Fibroblast of the conjunctiva (primary cell): ENCODE data around the gene PLPPR3.

Experiments used
- DNase-seq: peaks from one replicate; pipeline ENCODE4 v3.0.0-alpha.2; 2010; ENCODE audit warnings: low read depth

The PLPPR3 gene

GRCh38 chr19:821825-822503 lies at the start of gene PLPPR3:
TSS of gene PLPPR3 (minus strand) at chr19:821955. CDS start at chr19:821559, 396 bp downstream.
- no peak for DNase-seq

- no peak for DNase-seq
These were observed 49.2 kb upstream of the PLPPR3 start for GRCh38 chr19:870963-871401.

- DNase-seq, result no peak
These were observed 48.6 kb upstream of the PLPPR3 start for GRCh38 chr19:870314-870713.

- peak; percentile 91 for DNase-seq
These were observed 47.8 kb upstream of the PLPPR3 start for GRCh38 chr19:869245-870177.

- no peak for DNase-seq
These were observed 46.9 kb upstream of the PLPPR3 start for GRCh38 chr19:868458-869244.

- no peak for DNase-seq
These were observed 46.2 kb upstream of the PLPPR3 start for GRCh38 chr19:867855-868457.

GRCh38 chr19:867301-867793 lies 45.6 kb upstream of the PLPPR3 start:
- DNase-seq, result no peak

GRCh38 chr19:866769-867300 lies 45.1 kb upstream of the PLPPR3 start:
- DNase-seq, result no peak

- no peak for DNase-seq
These were observed 41.5 kb upstream of the PLPPR3 start for GRCh38 chr19:863315-863620.

GRCh38 chr19:862581-863314 lies 41.0 kb upstream of the PLPPR3 start:
- no peak for DNase-seq

GRCh38 chr19:861756-862580 lies 40.2 kb upstream of the PLPPR3 start:
- DNase-seq, result no peak

GRCh38 chr19:861141-861755 lies 39.5 kb upstream of the PLPPR3 start:
- DNase-seq, result no peak

- DNase-seq, result no peak
These were observed 37.4 kb upstream of the PLPPR3 start, which contains the start of gene CFD for GRCh38 chr19:858868-859843. TSS of gene CFD (plus strand) at chr19:859664. CDS start at chr19:859690, 26 bp downstream.

GRCh38 chr19:858284-858683 lies 36.5 kb upstream of the PLPPR3 start:
- DNase-seq, result no peak

GRCh38 chr19:855566-856120 lies 33.9 kb upstream of the PLPPR3 start:
- DNase-seq, result no peak

- no peak for DNase-seq
These were observed 33.4 kb upstream of the PLPPR3 start for GRCh38 chr19:855142-855541.

- DNase-seq, result no peak
These were observed 32.8 kb upstream of the PLPPR3 start for GRCh38 chr19:854549-854948.
